H9 (cell line): ENCODE measurements around the gene MORN1. TPM values are rescaled to one million over a fixed set of nuclear protein-coding genes. Genes with fewer than 3 reads are reported as not detected.

Source experiments
- DNase-seq: peaks from one replicate; pipeline ENCODE4 v3.0.0-alpha.2; 2017
- H2AFZ ChIP-seq: one replicate; pipeline ENCODE4 v1.6.1; 2013; ENCODE audit warnings: mild to moderate bottlenecking, low read length, control low read depth, moderate library complexity
- H2AK5ac ChIP-seq: 2 replicates; pipeline ENCODE4 v1.6.1; 2013; ENCODE audit warnings: low read length, control low read depth, mixed read lengths; ENCODE audit not compliant: insufficient read length
- H2BK120ac ChIP-seq: one replicate; pipeline ENCODE4 v1.6.1; 2013; ENCODE audit warnings: low read depth, mild to moderate bottlenecking, low read length, control low read depth, inconsistent platforms; ENCODE audit not compliant: poor library complexity, severe bottlenecking
- H2BK12ac ChIP-seq: 2 replicates; pipeline ENCODE4 v1.6.1; 2013; ENCODE audit warnings: low read length, control low read depth, mixed read lengths, low read depth; ENCODE audit not compliant: insufficient read length
- H2BK15ac ChIP-seq: 2 replicates; pipeline ENCODE4 v1.6.1; 2013; ENCODE audit warnings: low read depth, low read length, control low read depth
- H2BK20ac ChIP-seq: one replicate; pipeline ENCODE4 v1.6.1; 2013; ENCODE audit warnings: low read depth, mild to moderate bottlenecking, low read length, control low read depth, inconsistent platforms; ENCODE audit not compliant: poor library complexity, severe bottlenecking
- H2BK5ac ChIP-seq: 2 replicates; pipeline ENCODE4 v1.6.1; 2013; ENCODE audit warnings: low read length, control low read depth, mixed read lengths; ENCODE audit not compliant: insufficient read length
- H3K14ac ChIP-seq: 2 replicates; pipeline ENCODE4 v1.6.1; 2013; ENCODE audit warnings: low read length, control low read depth; ENCODE audit not compliant: insufficient read depth
- H3K18ac ChIP-seq: 2 replicates; pipeline ENCODE4 v1.6.1; 2013; ENCODE audit warnings: low read depth, mild to moderate bottlenecking, mixed read lengths, low read length, control low read depth; ENCODE audit not compliant: insufficient read length
- H3K23ac ChIP-seq: 2 replicates; pipeline ENCODE4 v1.6.1; 2013; ENCODE audit warnings: low read length, control low read depth, mixed read lengths, low read depth; ENCODE audit not compliant: insufficient read length
- H3K23me2 ChIP-seq: 2 replicates; pipeline ENCODE4 v1.6.1; 2013; ENCODE audit warnings: low read depth, mild to moderate bottlenecking, mixed read lengths, low read length, control low read depth; ENCODE audit not compliant: insufficient read length, poor library complexity, severe bottlenecking
- H3K27ac ChIP-seq: 2 replicates; pipeline ENCODE4 v1.5.1; 2013; ENCODE audit warnings: low read length, control low read depth, mixed read lengths, low read depth; ENCODE audit not compliant: insufficient read length
- H3K27me3 ChIP-seq: 2 replicates; pipeline ENCODE4 v1.6.1; 2013; ENCODE audit warnings: low read length, control low read depth, inconsistent platforms; ENCODE audit not compliant: insufficient read depth
- H3K4ac ChIP-seq: 2 replicates; pipeline ENCODE4 v1.6.1; 2013; ENCODE audit warnings: low read depth, mild to moderate bottlenecking, control low read depth, inconsistent platforms, low read length, moderate library complexity
- H3K4me1 ChIP-seq: 2 replicates; pipeline ENCODE4 v1.6.1; 2013; ENCODE audit warnings: low read length, control low read depth, inconsistent platforms; ENCODE audit not compliant: insufficient read depth
- H3K4me2 ChIP-seq: 2 replicates; pipeline ENCODE4 v1.6.1; 2013; ENCODE audit warnings: low read length, control low read depth, mixed read lengths; ENCODE audit not compliant: insufficient read length, insufficient read depth
- H3K56ac ChIP-seq: 2 replicates; pipeline ENCODE4 v1.6.1; 2013; ENCODE audit warnings: low read depth, mild to moderate bottlenecking, mixed read lengths, low read length, control low read depth; ENCODE audit not compliant: insufficient read length
- H3K79me1 ChIP-seq: 2 replicates; pipeline ENCODE4 v1.6.1; 2013; ENCODE audit warnings: low read depth, mild to moderate bottlenecking, moderate library complexity, low read length, control low read depth, inconsistent platforms; ENCODE audit not compliant: insufficient read depth, poor library complexity, severe bottlenecking
- H3K79me2 ChIP-seq: 2 replicates; pipeline ENCODE4 v1.6.1; 2013; ENCODE audit warnings: low read length, control low read depth, inconsistent platforms; ENCODE audit not compliant: insufficient read depth
- H3K9ac ChIP-seq: 2 replicates; pipeline ENCODE4 v1.6.1; 2013; ENCODE audit warnings: low read length, control low read depth, mixed read lengths; ENCODE audit not compliant: insufficient read length; ENCODE audit errors: extremely low read depth
- H3K9me3 ChIP-seq: one replicate; pipeline ENCODE4 v1.6.1; 2013; ENCODE audit warnings: low read depth, low read length, inconsistent platforms; ENCODE audit not compliant: control insufficient read depth
- H3T11ph ChIP-seq: one replicate; pipeline ENCODE4 v1.6.1; 2013; ENCODE audit warnings: mild to moderate bottlenecking, low read length, control low read depth, inconsistent platforms
- H4K20me1 ChIP-seq: one replicate; pipeline ENCODE4 v1.6.1; 2013; ENCODE audit not compliant: control insufficient read depth, insufficient read length, insufficient read depth
- H4K5ac ChIP-seq: 2 replicates; pipeline ENCODE4 v1.6.1; 2013; ENCODE audit warnings: low read depth, mild to moderate bottlenecking, mixed read lengths, low read length, control low read depth; ENCODE audit not compliant: insufficient read length
- H4K8ac ChIP-seq: replicated peaks from 2 replicates; pipeline ENCODE4 v1.6.1; 2013; ENCODE audit warnings: low read length, control low read depth, mixed read lengths, low read depth; ENCODE audit not compliant: insufficient read length
- H4K91ac ChIP-seq: 2 replicates; pipeline ENCODE4 v1.6.1; 2013; ENCODE audit warnings: low read depth, mild to moderate bottlenecking, moderate library complexity, mixed read lengths, low read length, control low read depth; ENCODE audit not compliant: insufficient read length
- H3K27ac Mint-ChIP-seq, 3 experiments: 2 replicates in 2 of 3; 3 replicates in 1 of 3; pipeline ENCODE4 v1.8.0; 2020 to 2021; ENCODE audit warnings: mixed read lengths in 3 of 3, mild to moderate bottlenecking in 1 of 3, moderate library complexity in 1 of 3
- H3K27me3 Mint-ChIP-seq: 2 replicates; pipeline ENCODE4 v1.8.0; 2021; ENCODE audit warnings: low read depth, mild to moderate bottlenecking, moderate library complexity, mixed read lengths
- H3K36me3 Mint-ChIP-seq, 3 experiments: 2 replicates in 2 of 3; 3 replicates in 1 of 3; pipeline ENCODE4 v1.8.0; 2020 to 2021; ENCODE audit warnings: low read depth in 3 of 3, mixed read lengths in 3 of 3; ENCODE audit not compliant: insufficient read depth in 1 of 3
- H3K4me1 Mint-ChIP-seq, 2 experiments: 2 replicates each; pipeline ENCODE4 v1.8.0; 2020; ENCODE audit warnings: mixed read lengths in 2 of 2
- H3K4me3 Mint-ChIP-seq, 2 experiments: 2 replicates in 1 of 2; 3 replicates in 1 of 2; pipeline ENCODE4 v1.8.0; 2020 to 2021; ENCODE audit warnings: mild to moderate bottlenecking in 2 of 2, mixed read lengths in 2 of 2, moderate library complexity in 1 of 2
- H3K9me3 Mint-ChIP-seq, 2 experiments: 2 replicates in 1 of 2; 3 replicates in 1 of 2; pipeline ENCODE4 v1.8.0; 2020; ENCODE audit warnings: mild to moderate bottlenecking in 2 of 2, mixed read lengths in 2 of 2, moderate library complexity in 1 of 2
- WGBS: extraction: QIAGEN DNeasy Blood & Tissue Kit; methylation state at CpG from one replicate; pipeline ENCODE4 v1.1.7; 2013; ENCODE audit warnings: missing lambda C conversion rate, low lambda C conversion rate, mixed read lengths; ENCODE audit not compliant: insufficient read length; ENCODE audit errors: extremely low coverage; 5-methylcytosine and 5-hydroxymethylcytosine counted together
- total RNA-seq: library from RNA; stranded (reverse); gene quantifications from 2 replicates; pipeline ENCODE4 v1.2.1, GENCODE V29; 2021
- TF ChIP-seq, protein P1 (sequence below): fragments of 200-600 bp; sonication (generic); conservative IDR thresholded peaks from 3 replicates; pipeline ENCODE4 v1.8.0; 2021; ENCODE audit warnings: antibody characterized with exemption, mild to moderate bottlenecking

The MORN1 gene
- total RNA-seq, 1 experiment from 2014 or later, result 12.7 TPM

DNA sequence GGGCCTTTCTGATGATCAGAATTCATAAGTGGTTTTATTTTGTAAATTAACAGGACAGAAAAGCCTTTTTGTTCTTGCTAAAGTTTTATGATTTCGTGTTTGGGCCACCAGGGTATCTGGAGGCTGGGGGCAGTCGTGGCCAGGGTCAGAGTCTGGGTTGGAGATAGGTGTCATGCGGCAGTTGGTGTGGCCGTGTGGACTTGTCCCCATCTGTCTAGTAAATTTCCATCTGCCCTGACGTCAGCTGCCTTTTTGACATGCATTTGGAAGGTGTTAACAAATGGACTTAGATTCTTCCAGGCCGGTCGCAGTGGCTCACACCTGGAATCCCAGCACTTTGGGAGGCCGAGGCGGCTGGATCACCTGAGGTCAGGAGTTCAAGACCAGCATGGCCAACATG lies 106.4 kb downstream of the MORN1 start:
- no peaks in the 10 kb centered on the region for H4K20me1 ChIP-seq
- H3T11ph ChIP-seq, result no peak overlapping the region
- H3K4me2 ChIP-seq, result no peak overlapping the region
- Mint-ChIP-seq H3K27ac (peak overlapping the region in 1 of 3 experiments; percentile 61; a peak in 2 of 7 replicates), H3K27me3 (no peaks in the 10 kb centered on the region), H3K4me1 (peaks cover 6 to 21% of the 10 kb centered on the region in 2 experiments), H3K9me3 (peaks cover 0 to 3% of the 10 kb centered on the region in 2 experiments; a peak in 3 of 5 replicates), H3K36me3 (peaks cover 3 to 13% (median 4%) of the 10 kb centered on the region in 3 experiments; a peak in 5 of 7 replicates), H3K4me3 (no peak overlapping the region)
- no peaks in the 10 kb centered on the region for H3K27me3 ChIP-seq
- DNase-seq, result no peak
- peaks cover 5% of the 10 kb centered on the region for H3K79me1 ChIP-seq
- H2BK20ac ChIP-seq, result no peak overlapping the region
- H3K4me1 ChIP-seq, result no peaks in the 10 kb centered on the region; the same call in 1 of the 2 replicates
- peaks cover 18% of the 10 kb centered on the region; the same call in 1 of the 2 replicates for H3K79me2 ChIP-seq
- H3K23me2 ChIP-seq, result no peaks in the 10 kb centered on the region
- H2BK12ac ChIP-seq, result no peak overlapping the region
- no peak overlapping the region for H3K56ac ChIP-seq
- no CpG with 5 or more reads among the region's 9 CpGs for WGBS
- H4K5ac ChIP-seq, result no peak overlapping the region
- H4K8ac ChIP-seq, result no peak overlapping the region
- no peak overlapping the region for H3K9ac ChIP-seq
- no peak overlapping the region for H4K91ac ChIP-seq
- no peak overlapping the region for H2AK5ac ChIP-seq
- H3K9me3 ChIP-seq, result no peaks in the 10 kb centered on the region
- H2BK120ac ChIP-seq, result no peak overlapping the region
- H3K27ac ChIP-seq, result no peak overlapping the region
- no peak overlapping the region for H2BK5ac ChIP-seq
- TF ChIP-seq, protein P1, sequence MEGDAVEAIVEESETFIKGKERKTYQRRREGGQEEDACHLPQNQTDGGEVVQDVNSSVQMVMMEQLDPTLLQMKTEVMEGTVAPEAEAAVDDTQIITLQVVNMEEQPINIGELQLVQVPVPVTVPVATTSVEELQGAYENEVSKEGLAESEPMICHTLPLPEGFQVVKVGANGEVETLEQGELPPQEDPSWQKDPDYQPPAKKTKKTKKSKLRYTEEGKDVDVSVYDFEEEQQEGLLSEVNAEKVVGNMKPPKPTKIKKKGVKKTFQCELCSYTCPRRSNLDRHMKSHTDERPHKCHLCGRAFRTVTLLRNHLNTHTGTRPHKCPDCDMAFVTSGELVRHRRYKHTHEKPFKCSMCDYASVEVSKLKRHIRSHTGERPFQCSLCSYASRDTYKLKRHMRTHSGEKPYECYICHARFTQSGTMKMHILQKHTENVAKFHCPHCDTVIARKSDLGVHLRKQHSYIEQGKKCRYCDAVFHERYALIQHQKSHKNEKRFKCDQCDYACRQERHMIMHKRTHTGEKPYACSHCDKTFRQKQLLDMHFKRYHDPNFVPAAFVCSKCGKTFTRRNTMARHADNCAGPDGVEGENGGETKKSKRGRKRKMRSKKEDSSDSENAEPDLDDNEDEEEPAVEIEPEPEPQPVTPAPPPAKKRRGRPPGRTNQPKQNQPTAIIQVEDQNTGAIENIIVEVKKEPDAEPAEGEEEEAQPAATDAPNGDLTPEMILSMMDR, result no peak
- H3K14ac ChIP-seq, result no peak overlapping the region; the same call in 1 of the 2 replicates
- H3K4ac ChIP-seq, result no peak overlapping the region
- no peak overlapping the region for H2BK15ac ChIP-seq
- no peak overlapping the region for H3K18ac ChIP-seq
- no peak overlapping the region for H2AFZ ChIP-seq
- no peak overlapping the region for H3K23ac ChIP-seq
